H1 (cell line): Measurements from ENCODE around the gene ADAMTS8. TPM values are rescaled to one million over a fixed set of nuclear protein-coding genes. Genes with fewer than 3 reads are reported as not detected.

ENCODE experiments used
- CTCF ChIA-PET: fragments of 300-600 bp; sonication (Branson Sonifier 250); formaldehyde crosslinking; loops from one replicate; lab custom pipeline; 2021; ENCODE audit not compliant: partially characterized antibody; lab: Charles Lee
- POLR2A ChIA-PET: fragments of 300-600 bp; sonication (Branson Sonifier 250); formaldehyde crosslinking; loops from one replicate; lab custom pipeline; 2021; ENCODE audit warnings: inconsistent platforms; ENCODE audit not compliant: partially characterized antibody; lab: Charles Lee
- DNase-seq, 2 experiments: peaks; one replicate each; pipeline versions ENCODE4 v3.0.0 to v3.0.0-alpha.2; 2010 to 2022; ENCODE audit warnings: low spot score in 2 of 2, low read depth in 1 of 2, mixed read lengths in 1 of 2
- FAIRE-seq: peaks from 2 replicates; lab custom pipeline; 2011; peaks lifted over from hg19 to GRCh38; lab: Jason Lieb, UNC
- H2AFZ ChIP-seq: 2 replicates; pipeline ENCODE4 v1.8.1; 2012; ENCODE audit warnings: low read length, inconsistent platforms
- H2AK5ac ChIP-seq: 2 replicates; pipeline ENCODE4 v1.6.1; 2013; ENCODE audit warnings: low read depth, low read length
- H2BK120ac ChIP-seq: replicated peaks from 2 replicates; pipeline ENCODE3; 2013; ENCODE audit warnings: low read depth, low read length, inconsistent platforms
- H2BK12ac ChIP-seq: 2 replicates; pipeline ENCODE4 v1.6.1; 2013; ENCODE audit warnings: low read depth, low read length
- H2BK15ac ChIP-seq: 2 replicates; pipeline ENCODE4 v1.6.1; 2013; ENCODE audit warnings: low read length
- H2BK20ac ChIP-seq: 2 replicates; pipeline ENCODE4 v1.6.1; 2013; ENCODE audit warnings: low read length
- H2BK5ac ChIP-seq: 2 replicates; pipeline ENCODE4 v1.6.1; 2013; ENCODE audit warnings: low read depth, low read length
- H3K14ac ChIP-seq: 2 replicates; pipeline ENCODE4 v1.6.1; 2013; ENCODE audit warnings: inconsistent platforms; ENCODE audit not compliant: insufficient read length
- H3K18ac ChIP-seq: 2 replicates; pipeline ENCODE4 v1.6.1; 2013; ENCODE audit warnings: low read length; ENCODE audit errors: extremely low read depth
- H3K23ac ChIP-seq: 2 replicates; pipeline ENCODE4 v1.6.1; 2013; ENCODE audit warnings: inconsistent platforms; ENCODE audit not compliant: insufficient read length
- H3K23me2 ChIP-seq: 2 replicates; pipeline ENCODE4 v1.6.1; 2013; ENCODE audit warnings: low read depth, low read length
- H3K27ac ChIP-seq: 2 replicates; pipeline ENCODE4 v1.6.1; 2011; ENCODE audit warnings: low read depth, low read length, inconsistent platforms
- H3K27me3 ChIP-seq, 4 experiments: replicated peaks in 1 of 4; 1 replicate in 1 of 4; 2 replicates in 3 of 4; pipeline versions ENCODE4 v1.6.1 to v1.8.1; 2011 to 2013; ENCODE audit warnings: low read length in 3 of 4, mild to moderate bottlenecking in 3 of 4, inconsistent platforms in 2 of 4, mixed read lengths in 2 of 4, moderate library complexity in 1 of 4; ENCODE audit not compliant: control insufficient read depth in 3 of 4, insufficient read depth in 3 of 4; ENCODE audit errors: extremely low read depth in 1 of 4
- H3K36me3 ChIP-seq, 4 experiments: 2 replicates each; pipeline versions ENCODE4 v1.6.1 to v1.8.1; 2011 to 2013; ENCODE audit warnings: mild to moderate bottlenecking in 4 of 4, low read length in 3 of 4, moderate library complexity in 2 of 4, control low read depth in 1 of 4, inconsistent platforms in 1 of 4; ENCODE audit not compliant: insufficient read depth in 4 of 4, control insufficient read depth in 2 of 4
- H3K4ac ChIP-seq: replicated peaks from 2 replicates; pipeline ENCODE3; 2013; ENCODE audit warnings: low read length, low read depth, mixed read lengths, inconsistent platforms; ENCODE audit not compliant: insufficient read length
- H3K4me1 ChIP-seq, 4 experiments: replicated peaks in 1 of 4; 1 replicate in 1 of 4; 2 replicates in 3 of 4; pipeline versions ENCODE4 v1.6.1 to v1.8.1; 2011 to 2013; ENCODE audit warnings: low read length in 3 of 4, inconsistent platforms in 2 of 4, mixed read lengths in 1 of 4; ENCODE audit not compliant: insufficient read depth in 4 of 4, control insufficient read depth in 3 of 4
- H3K4me2 ChIP-seq, 2 experiments: 2 replicates each; pipeline versions ENCODE4 v1.6.1 to v1.8.1; 2011 to 2013; ENCODE audit warnings: low read depth in 2 of 2, low read length in 2 of 2, control low read depth in 1 of 2, inconsistent platforms in 1 of 2, mild to moderate bottlenecking in 1 of 2; ENCODE audit not compliant: insufficient read depth in 1 of 2
- H3K4me3 ChIP-seq, 4 experiments: fragments of 200-600, 300-600 bp in 1 of 4; sonication (generic), shearing (Covaris generic), sonication (Bioruptor Twin) in 1 of 4; 2 replicates each; pipeline versions ENCODE4 v1.5.1 to v1.8.1; 2011 to 2016; ENCODE audit warnings: low read length in 4 of 4, low read depth in 3 of 4, control low read depth in 2 of 4, inconsistent platforms in 2 of 4, mild to moderate bottlenecking in 2 of 4, mixed read lengths in 1 of 4, moderate library complexity in 1 of 4; ENCODE audit not compliant: insufficient read depth in 2 of 4; ENCODE audit errors: extremely low read depth in 1 of 4
- H3K56ac ChIP-seq: replicated peaks from 2 replicates; pipeline ENCODE3; 2013; ENCODE audit warnings: low read depth, mild to moderate bottlenecking, mixed read lengths, low read length, inconsistent platforms; ENCODE audit not compliant: insufficient read length
- H3K79me1 ChIP-seq: 2 replicates; pipeline ENCODE4 v1.6.1; 2013; ENCODE audit warnings: low read depth, low read length, control low read depth
- H3K79me2 ChIP-seq, 2 experiments: 2 replicates each; pipeline versions ENCODE4 v1.6.1 to v1.8.1; 2012 to 2013; ENCODE audit warnings: low read length in 2 of 2, mild to moderate bottlenecking in 2 of 2, inconsistent platforms in 1 of 2; ENCODE audit not compliant: insufficient read depth in 2 of 2, control insufficient read depth in 1 of 2
- H3K9ac ChIP-seq, 4 experiments: replicated peaks in 1 of 4; 1 replicate in 1 of 4; 2 replicates in 3 of 4; pipeline versions ENCODE4 v1.6.1 to v1.8.1; 2011 to 2013; ENCODE audit warnings: low read depth in 3 of 4, low read length in 3 of 4, control low read depth in 2 of 4, mild to moderate bottlenecking in 2 of 4, moderate library complexity in 2 of 4, inconsistent platforms in 1 of 4; ENCODE audit errors: extremely low read depth in 1 of 4
- H3K9me3 ChIP-seq, 2 experiments: 2 replicates each; pipeline versions ENCODE4 v1.6.1 to v1.8.1; 2012 to 2013; ENCODE audit warnings: mild to moderate bottlenecking in 2 of 2, moderate library complexity in 2 of 2, control low read depth in 1 of 2, inconsistent platforms in 1 of 2, low read depth in 1 of 2, low read length in 1 of 2, mixed read lengths in 1 of 2; ENCODE audit not compliant: insufficient read depth in 2 of 2
- H4K20me1 ChIP-seq, 2 experiments: replicated peaks in 1 of 2; 2 replicates each; pipeline versions ENCODE3 to v1.8.1; 2011 to 2013; ENCODE audit warnings: inconsistent platforms in 2 of 2, low read length in 2 of 2, mild to moderate bottlenecking in 1 of 2; ENCODE audit not compliant: insufficient read depth in 2 of 2, control insufficient read depth in 1 of 2
- H4K5ac ChIP-seq: 2 replicates; pipeline ENCODE4 v1.6.1; 2013; ENCODE audit warnings: low read length, low read depth, mixed read lengths, inconsistent platforms; ENCODE audit not compliant: insufficient read length
- H4K8ac ChIP-seq: 2 replicates; pipeline ENCODE4 v1.8.0; 2013; ENCODE audit warnings: mild to moderate bottlenecking, moderate library complexity, low read length, inconsistent platforms; ENCODE audit not compliant: insufficient read depth; ENCODE audit errors: extremely low read depth
- H4K91ac ChIP-seq: replicated peaks from 2 replicates; pipeline ENCODE3; 2013; ENCODE audit warnings: low read length, mixed read lengths, inconsistent platforms; ENCODE audit not compliant: insufficient read length
- ATF3 ChIP-seq: IDR thresholded peaks from 2 replicates; pipeline ENCODE4 v1.6.1; 2011; ENCODE audit warnings: low read depth, mild to moderate bottlenecking, low read length; ENCODE audit not compliant: insufficient read depth
- WGBS, 2 experiments: shearing (Covaris generic) in 1 of 2; methylation state at CpG; one replicate each; pipeline versions ENCODE4 v1.1.6 to v1.1.7; 2013 to 2015; ENCODE audit warnings: low lambda C conversion rate in 2 of 2, mixed read lengths in 2 of 2, inconsistent platforms in 1 of 2, low coverage in 1 of 2, missing lambda C conversion rate in 1 of 2; ENCODE audit not compliant: insufficient replicate concordance in 2 of 2, insufficient coverage in 1 of 2, insufficient read length in 1 of 2; ENCODE audit errors: extremely low coverage in 1 of 2, missing lambda C conversion rate in 1 of 2; 5-methylcytosine and 5-hydroxymethylcytosine counted together
- polyA plus RNA-seq, 7 experiments: library from polyadenylated mRNA; depleted of rRNA in 3 of 7; stranded (reverse) in 5 of 7; unstranded in 2 of 7; fragments of >200 nt in 5 of 7; fragments of 200-250 nt in 2 of 7; gene quantifications; 1 replicate in 5 of 7; 2 replicates in 1 of 7; 4 replicates in 1 of 7; pipeline versions ENCODE4 v1.2.1 to v1.2.3, GENCODE V29; 2011 to 2013; ENCODE audit warnings: missing spikeins in 2 of 7, mixed read lengths in 2 of 7
- total RNA-seq: library from RNA; stranded (reverse); fragmentation: NEBNext Ultra II Directional; extraction: Animal tissue kit (Norgen Biotek cat#: 25700); gene quantifications from 2 replicates; pipeline ENCODE4 v1.2.1, GENCODE V29; 2021

The ADAMTS8 gene
- total and polyA plus RNA-seq, 2 of the 8 experiments (the other 6 are each of a cell fraction or from before 2014, with no cell fraction given): 9.3 to 16.6 TPM

DNA sequence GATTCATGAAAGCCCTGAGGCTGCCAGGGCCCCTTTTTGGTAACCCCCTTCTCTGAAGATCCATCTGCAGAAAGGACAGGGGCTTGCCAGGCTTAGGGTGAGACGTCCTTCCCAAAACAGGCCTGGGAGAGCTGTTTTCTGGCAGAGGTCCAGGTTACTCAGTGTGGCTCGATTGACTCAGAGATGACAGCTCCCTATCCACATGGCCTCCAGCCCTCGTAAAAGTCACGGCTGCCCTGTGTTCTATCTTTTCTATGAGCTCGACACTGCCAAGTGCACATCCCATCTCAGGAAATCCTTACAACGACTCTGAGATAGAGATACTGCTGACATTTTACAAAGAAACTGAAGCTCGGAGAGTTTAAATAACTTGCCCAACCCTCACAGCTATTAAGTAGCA is 20.4 kb downstream of the ADAMTS8 start:
- Histone ChIP-seq H3K56ac (no peak overlapping the region), H3K27ac (no peak overlapping the region), H2AFZ (no peak overlapping the region), H2BK120ac (no peak overlapping the region), H4K91ac (no peak overlapping the region), H3K23ac (no peak overlapping the region), H2BK15ac (no peak overlapping the region), H3K4me3 (no peak overlapping the region), H3K4me2 (no peak overlapping the region), H3K18ac (no peak overlapping the region), H4K8ac (no peak overlapping the region), H2BK20ac (no peak overlapping the region; the same call in 1 of the 2 replicates), H3K14ac (no peak overlapping the region), H4K20me1 (no peaks in the 10 kb centered on the region), H4K5ac (no peak overlapping the region), H3K9me3 (no peaks in the 10 kb centered on the region), H3K79me2 (no peaks in the 10 kb centered on the region), H3K27me3 (no peaks in the 10 kb centered on the region), H3K4me1 (peaks cover 7 to 21% (median 12%) of the 10 kb centered on the region in 4 experiments), H2BK5ac (no peak overlapping the region), H3K36me3 (0 out of 8 replicates have a peak, but pooled peaks cover 0 to 3% (median under 1%) of the 10 kb centered on the region in 4 experiments), H2AK5ac (no peak overlapping the region), H3K23me2 (no peaks in the 10 kb centered on the region), H3K9ac (no peak overlapping the region), H2BK12ac (no peak overlapping the region), H3K4ac (no peak overlapping the region), H3K79me1 (no peaks in the 10 kb centered on the region)
- ChIA-PET CTCF (interaction anchor here (0.9 to 1.6 kb wide), 2 partner anchors 19 to 166 kb away, joined by 3 to 6 read pairs; no protein-coding TSS in a partner anchor), POLR2A (no interaction called here)
- FAIRE-seq (no peak), DNase-seq (no peak)
- TF ChIP-seq ATF3: no peak
- 92% methylated on average over 7 of the region's 7 CpGs; no CpG with 5 or more reads in 1 of the 2 experiments for WGBS, 2 experiments
